ENCODE measurements around the gene SRL. TPM values are rescaled to one million over a fixed set of nuclear protein-coding genes. Genes with fewer than 3 reads are reported as not detected.

Gene SRL
- total and polyA plus RNA-seq, 2 of the 13 experiments (the other 11 are each of a cell fraction or from before 2014, with no cell fraction given) = 0.05 TPM; not detected in 1

DNA sequence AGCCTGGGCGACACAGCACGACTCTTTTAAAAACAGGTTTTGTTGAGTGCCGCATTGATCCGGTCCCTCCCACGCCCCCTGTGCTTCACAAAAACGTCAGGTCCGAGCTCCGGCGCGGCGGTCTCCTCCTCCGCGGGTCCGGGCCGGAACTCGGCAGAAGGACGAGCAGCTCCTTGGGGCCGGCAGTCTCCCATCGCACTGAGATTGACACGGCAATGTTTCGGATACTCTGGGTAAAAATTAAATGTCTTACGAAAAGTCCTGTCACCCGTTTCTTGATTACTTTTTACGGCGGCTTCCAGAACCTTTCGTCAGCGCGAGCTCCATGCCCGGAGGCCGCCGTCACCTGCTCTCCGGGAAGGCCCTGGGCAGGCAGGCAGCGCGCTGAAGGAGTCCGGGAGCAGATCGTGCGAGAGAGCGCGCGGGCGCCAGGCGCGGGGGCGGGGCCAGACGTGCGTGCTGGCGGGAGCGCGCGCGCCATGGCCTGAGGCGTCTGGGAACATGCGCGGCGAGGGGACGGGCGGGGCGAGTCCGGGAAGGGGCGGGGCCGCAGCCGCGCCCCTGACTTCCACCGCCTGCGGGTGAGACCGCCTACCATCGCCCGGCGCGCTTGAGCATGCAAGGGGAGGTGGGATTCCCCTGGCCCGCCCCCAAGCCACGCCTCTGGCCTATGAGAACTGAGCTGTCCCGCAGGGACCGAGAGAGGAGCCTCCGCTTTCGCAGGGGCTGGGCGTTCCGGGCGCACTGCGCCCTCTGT, 11.7 kb upstream of the SRL start (continued):
- TF ChIP-seq, protein P1, sequence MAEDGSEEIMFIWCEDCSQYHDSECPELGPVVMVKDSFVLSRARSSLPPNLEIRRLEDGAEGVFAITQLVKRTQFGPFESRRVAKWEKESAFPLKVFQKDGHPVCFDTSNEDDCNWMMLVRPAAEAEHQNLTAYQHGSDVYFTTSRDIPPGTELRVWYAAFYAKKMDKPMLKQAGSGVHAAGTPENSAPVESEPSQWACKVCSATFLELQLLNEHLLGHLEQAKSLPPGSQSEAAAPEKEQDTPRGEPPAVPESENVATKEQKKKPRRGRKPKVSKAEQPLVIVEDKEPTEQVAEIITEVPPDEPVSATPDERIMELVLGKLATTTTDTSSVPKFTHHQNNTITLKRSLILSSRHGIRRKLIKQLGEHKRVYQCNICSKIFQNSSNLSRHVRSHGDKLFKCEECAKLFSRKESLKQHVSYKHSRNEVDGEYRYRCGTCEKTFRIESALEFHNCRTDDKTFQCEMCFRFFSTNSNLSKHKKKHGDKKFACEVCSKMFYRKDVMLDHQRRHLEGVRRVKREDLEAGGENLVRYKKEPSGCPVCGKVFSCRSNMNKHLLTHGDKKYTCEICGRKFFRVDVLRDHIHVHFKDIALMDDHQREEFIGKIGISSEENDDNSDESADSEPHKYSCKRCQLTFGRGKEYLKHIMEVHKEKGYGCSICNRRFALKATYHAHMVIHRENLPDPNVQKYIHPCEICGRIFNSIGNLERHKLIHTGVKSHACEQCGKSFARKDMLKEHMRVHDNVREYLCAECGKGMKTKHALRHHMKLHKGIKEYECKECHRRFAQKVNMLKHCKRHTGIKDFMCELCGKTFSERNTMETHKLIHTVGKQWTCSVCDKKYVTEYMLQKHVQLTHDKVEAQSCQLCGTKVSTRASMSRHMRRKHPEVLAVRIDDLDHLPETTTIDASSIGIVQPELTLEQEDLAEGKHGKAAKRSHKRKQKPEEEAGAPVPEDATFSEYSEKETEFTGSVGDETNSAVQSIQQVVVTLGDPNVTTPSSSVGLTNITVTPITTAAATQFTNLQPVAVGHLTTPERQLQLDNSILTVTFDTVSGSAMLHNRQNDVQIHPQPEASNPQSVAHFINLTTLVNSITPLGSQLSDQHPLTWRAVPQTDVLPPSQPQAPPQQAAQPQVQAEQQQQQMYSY (CRISPR knock-in tag; IDR thresholded peaks at IDR 0.05) = peak; percentile 54; the same call in 1 of the 2 replicates
- TF ChIP-seq ZNF569 (CRISPR knock-in tag; IDR thresholded peaks at IDR 0.05; ENCODE audit: borderline replicate concordance) (no peak), MIER2 (CRISPR knock-in tag; IDR thresholded peaks at IDR 0.05) (0 out of 2 replicates have a peak, but pooled peaks have one; percentile 47), AGO2 (optimal IDR thresholded peaks at IDR 0.05; ENCODE audit: low read depth, low read length) (peak; percentile 45), ZNF232 (CRISPR knock-in tag; IDR thresholded peaks at IDR 0.05; ENCODE audit: borderline replicate concordance) (peak; percentile 85; the same call in 1 of the 2 replicates), ZBTB20 (CRISPR knock-in tag; IDR thresholded peaks at IDR 0.05; ENCODE audit: borderline replicate concordance, low read depth) (no peak), MIXL1 (CRISPR knock-in tag; IDR thresholded peaks at IDR 0.05) (no peak), PAX8 (CRISPR knock-in tag; IDR thresholded peaks at IDR 0.05; ENCODE audit: borderline replicate concordance) (no peak), BRCA1 (CRISPR knock-in tag; IDR thresholded peaks at IDR 0.05) (peak; percentile 80; the same call in 1 of the 2 replicates)
- TF ChIP-seq, protein P2, sequence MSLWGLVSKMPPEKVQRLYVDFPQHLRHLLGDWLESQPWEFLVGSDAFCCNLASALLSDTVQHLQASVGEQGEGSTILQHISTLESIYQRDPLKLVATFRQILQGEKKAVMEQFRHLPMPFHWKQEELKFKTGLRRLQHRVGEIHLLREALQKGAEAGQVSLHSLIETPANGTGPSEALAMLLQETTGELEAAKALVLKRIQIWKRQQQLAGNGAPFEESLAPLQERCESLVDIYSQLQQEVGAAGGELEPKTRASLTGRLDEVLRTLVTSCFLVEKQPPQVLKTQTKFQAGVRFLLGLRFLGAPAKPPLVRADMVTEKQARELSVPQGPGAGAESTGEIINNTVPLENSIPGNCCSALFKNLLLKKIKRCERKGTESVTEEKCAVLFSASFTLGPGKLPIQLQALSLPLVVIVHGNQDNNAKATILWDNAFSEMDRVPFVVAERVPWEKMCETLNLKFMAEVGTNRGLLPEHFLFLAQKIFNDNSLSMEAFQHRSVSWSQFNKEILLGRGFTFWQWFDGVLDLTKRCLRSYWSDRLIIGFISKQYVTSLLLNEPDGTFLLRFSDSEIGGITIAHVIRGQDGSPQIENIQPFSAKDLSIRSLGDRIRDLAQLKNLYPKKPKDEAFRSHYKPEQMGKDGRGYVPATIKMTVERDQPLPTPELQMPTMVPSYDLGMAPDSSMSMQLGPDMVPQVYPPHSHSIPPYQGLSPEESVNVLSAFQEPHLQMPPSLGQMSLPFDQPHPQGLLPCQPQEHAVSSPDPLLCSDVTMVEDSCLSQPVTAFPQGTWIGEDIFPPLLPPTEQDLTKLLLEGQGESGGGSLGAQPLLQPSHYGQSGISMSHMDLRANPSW (CRISPR knock-in tag; IDR thresholded peaks at IDR 0.05; ENCODE audit: borderline replicate concordance) = no peak; the same call in 1 of the 2 replicates
- TF ChIP-seq, protein P3, sequence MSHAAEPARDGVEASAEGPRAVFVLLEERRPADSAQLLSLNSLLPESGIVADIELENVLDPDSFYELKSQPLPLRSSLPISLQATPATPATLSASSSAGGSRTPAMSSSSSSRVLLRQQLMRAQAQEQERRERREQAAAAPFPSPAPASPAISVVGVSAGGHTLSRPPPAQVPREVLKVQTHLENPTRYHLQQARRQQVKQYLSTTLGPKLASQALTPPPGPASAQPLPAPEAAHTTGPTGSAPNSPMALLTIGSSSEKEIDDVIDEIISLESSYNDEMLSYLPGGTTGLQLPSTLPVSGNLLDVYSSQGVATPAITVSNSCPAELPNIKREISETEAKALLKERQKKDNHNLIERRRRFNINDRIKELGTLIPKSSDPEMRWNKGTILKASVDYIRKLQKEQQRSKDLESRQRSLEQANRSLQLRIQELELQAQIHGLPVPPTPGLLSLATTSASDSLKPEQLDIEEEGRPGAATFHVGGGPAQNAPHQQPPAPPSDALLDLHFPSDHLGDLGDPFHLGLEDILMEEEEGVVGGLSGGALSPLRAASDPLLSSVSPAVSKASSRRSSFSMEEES (CRISPR knock-in tag; IDR thresholded peaks at IDR 0.05) = no peak
- TF ChIP-seq, protein P4, sequence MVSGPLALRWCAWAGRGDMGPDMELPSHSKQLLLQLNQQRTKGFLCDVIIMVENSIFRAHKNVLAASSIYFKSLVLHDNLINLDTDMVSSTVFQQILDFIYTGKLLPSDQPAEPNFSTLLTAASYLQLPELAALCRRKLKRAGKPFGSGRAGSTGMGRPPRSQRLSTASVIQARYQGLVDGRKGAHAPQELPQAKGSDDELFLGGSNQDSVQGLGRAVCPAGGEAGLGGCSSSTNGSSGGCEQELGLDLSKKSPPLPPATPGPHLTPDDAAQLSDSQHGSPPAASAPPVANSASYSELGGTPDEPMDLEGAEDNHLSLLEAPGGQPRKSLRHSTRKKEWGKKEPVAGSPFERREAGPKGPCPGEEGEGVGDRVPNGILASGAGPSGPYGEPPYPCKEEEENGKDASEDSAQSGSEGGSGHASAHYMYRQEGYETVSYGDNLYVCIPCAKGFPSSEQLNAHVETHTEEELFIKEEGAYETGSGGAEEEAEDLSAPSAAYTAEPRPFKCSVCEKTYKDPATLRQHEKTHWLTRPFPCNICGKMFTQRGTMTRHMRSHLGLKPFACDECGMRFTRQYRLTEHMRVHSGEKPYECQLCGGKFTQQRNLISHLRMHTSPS (CRISPR knock-in tag; IDR thresholded peaks at IDR 0.05; ENCODE audit: low read depth) = no peak
- TF ChIP-seq, protein P5, sequence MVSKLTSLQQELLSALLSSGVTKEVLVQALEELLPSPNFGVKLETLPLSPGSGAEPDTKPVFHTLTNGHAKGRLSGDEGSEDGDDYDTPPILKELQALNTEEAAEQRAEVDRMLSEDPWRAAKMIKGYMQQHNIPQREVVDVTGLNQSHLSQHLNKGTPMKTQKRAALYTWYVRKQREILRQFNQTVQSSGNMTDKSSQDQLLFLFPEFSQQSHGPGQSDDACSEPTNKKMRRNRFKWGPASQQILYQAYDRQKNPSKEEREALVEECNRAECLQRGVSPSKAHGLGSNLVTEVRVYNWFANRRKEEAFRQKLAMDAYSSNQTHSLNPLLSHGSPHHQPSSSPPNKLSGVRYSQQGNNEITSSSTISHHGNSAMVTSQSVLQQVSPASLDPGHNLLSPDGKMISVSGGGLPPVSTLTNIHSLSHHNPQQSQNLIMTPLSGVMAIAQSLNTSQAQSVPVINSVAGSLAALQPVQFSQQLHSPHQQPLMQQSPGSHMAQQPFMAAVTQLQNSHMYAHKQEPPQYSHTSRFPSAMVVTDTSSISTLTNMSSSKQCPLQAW (CRISPR knock-in tag; IDR thresholded peaks at IDR 0.05) = peak; percentile 63; the same call in 1 of the 2 replicates
- TF ChIP-seq, protein P6, sequence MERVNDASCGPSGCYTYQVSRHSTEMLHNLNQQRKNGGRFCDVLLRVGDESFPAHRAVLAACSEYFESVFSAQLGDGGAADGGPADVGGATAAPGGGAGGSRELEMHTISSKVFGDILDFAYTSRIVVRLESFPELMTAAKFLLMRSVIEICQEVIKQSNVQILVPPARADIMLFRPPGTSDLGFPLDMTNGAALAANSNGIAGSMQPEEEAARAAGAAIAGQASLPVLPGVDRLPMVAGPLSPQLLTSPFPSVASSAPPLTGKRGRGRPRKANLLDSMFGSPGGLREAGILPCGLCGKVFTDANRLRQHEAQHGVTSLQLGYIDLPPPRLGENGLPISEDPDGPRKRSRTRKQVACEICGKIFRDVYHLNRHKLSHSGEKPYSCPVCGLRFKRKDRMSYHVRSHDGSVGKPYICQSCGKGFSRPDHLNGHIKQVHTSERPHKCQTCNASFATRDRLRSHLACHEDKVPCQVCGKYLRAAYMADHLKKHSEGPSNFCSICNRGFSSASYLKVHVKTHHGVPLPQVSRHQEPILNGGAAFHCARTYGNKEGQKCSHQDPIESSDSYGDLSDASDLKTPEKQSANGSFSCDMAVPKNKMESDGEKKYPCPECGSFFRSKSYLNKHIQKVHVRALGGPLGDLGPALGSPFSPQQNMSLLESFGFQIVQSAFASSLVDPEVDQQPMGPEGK (CRISPR knock-in tag; IDR thresholded peaks at IDR 0.05) = peak; percentile 72

All from HepG2 (cell line).